Myocyte (in vitro differentiated cells): ENCODE data around the gene SDK2. TPM values are rescaled to one million over a fixed set of nuclear protein-coding genes. Genes with fewer than 3 reads are reported as not detected.

ENCODE experiments used
- DNase-seq: peaks from one replicate; pipeline ENCODE4 v3.0.0-alpha.2; 2012; ENCODE audit warnings: low read depth
- total RNA-seq: library from RNA; depleted of rRNA; stranded (reverse); fragments of >200 nt; gene quantifications from 2 replicates; pipeline ENCODE4 v1.2.3, GENCODE V29; 2014

SDK2 gene
- total RNA-seq, 1 donor from 2014 or later, result not detected

GRCh38 chr17:73349647-73350046 lies 294.6 kb downstream of the SDK2 start:
- DNase-seq, result no peak

GRCh38 chr17:73349138-73349537 lies 295.1 kb downstream of the SDK2 start:
- no peak for DNase-seq

GRCh38 chr17:73348829-73349095 lies 295.5 kb downstream of the SDK2 start:
- DNase-seq, result no peak

- DNase-seq, result no peak
Observed at GRCh38 chr17:73348018-73348828, 296.0 kb downstream of the SDK2 start.

- no peak for DNase-seq
Observed at GRCh38 chr17:73347351-73347750, 296.9 kb downstream of the SDK2 start.

- no peak for DNase-seq
Observed at GRCh38 chr17:73346501-73347162, 297.6 kb downstream of the SDK2 start.

GRCh38 chr17:73343739-73344454 lies 300.3 kb downstream of the SDK2 start:
- peak; percentile 89 for DNase-seq

GRCh38 chr17:73343168-73343634 lies 301.0 kb downstream of the SDK2 start:
- DNase-seq, result peak; percentile 76

GRCh38 chr17:73342541-73343167 lies 301.6 kb downstream of the SDK2 start:
- DNase-seq, result no peak

- peak; percentile 76 for DNase-seq
Observed at GRCh38 chr17:73342050-73342522, 302.2 kb downstream of the SDK2 start.

GRCh38 chr17:73341350-73342049 lies 302.7 kb downstream of the SDK2 start:
- DNase-seq, result no peak

GRCh38 chr17:73340093-73340596 lies 304.1 kb downstream of the SDK2 start:
- DNase-seq, result peak; percentile 85

GRCh38 chr17:73338566-73339197 lies 305.6 kb downstream of the SDK2 start:
- no peak for DNase-seq

- DNase-seq, result no peak
Observed at GRCh38 chr17:73338050-73338521, 306.2 kb downstream of the SDK2 start.

GRCh38 chr17:73337330-73337710 lies 306.9 kb downstream of the SDK2 start:
- no peak for DNase-seq

GRCh38 chr17:73336408-73337329 lies 307.6 kb downstream of the SDK2 start:
- DNase-seq, result no peak

GRCh38 chr17:73335591-73336407 lies 308.4 kb downstream of the SDK2 start:
- no peak for DNase-seq
